Upper lobe of left lung (tissue), 4 donors: ENCODE measurements around the gene KRTCAP2.
A peak's percentile ranks its signal among the peaks of the same experiment; 100 is the strongest.

ENCODE experiments used
- CTCF ChIP-seq, 6 experiments: fragments of 450-650 bp in 4 of 6; fragments of 200-600 bp in 2 of 6; sonication (generic) in 2 of 6; IDR thresholded peaks; one replicate each; pipeline ENCODE4 v1.5.1; 2016 to 2019; ENCODE audit warnings: antibody characterized with exemption in 6 of 6
- EP300 ChIP-seq, 4 donors: sonication (generic); formaldehyde crosslinking; IDR thresholded peaks; one replicate each; pipeline ENCODE4 v1.5.1; 2017; ENCODE audit warnings: antibody characterized with exemption in 4 of 4, control low read depth in 2 of 4
- POLR2A ChIP-seq, 4 donors: fragments of 450-650 bp; IDR thresholded peaks; one replicate each; pipeline ENCODE4 v1.5.1; 2016 to 2017; ENCODE audit warnings: antibody characterized with exemption in 4 of 4, mild to moderate bottlenecking in 2 of 4
- POLR2AphosphoS5 ChIP-seq, 2 donors: sonication (generic); formaldehyde crosslinking; IDR thresholded peaks; one replicate each; pipeline ENCODE4 v1.5.1; 2017; ENCODE audit warnings: antibody characterized with exemption in 2 of 2

- peak; percentile 98 to 99 (median 98) for TF ChIP-seq CTCF (IDR thresholded peaks at IDR 0.05)
- TF ChIP-seq POLR2A (IDR thresholded peaks at IDR 0.05) = peak in 2 of 4 donors; percentile 48 to 73
- peak in 3 of 4 donors; percentile 34 to 79 (median 77) for TF ChIP-seq EP300 (IDR thresholded peaks at IDR 0.05)
- TF ChIP-seq POLR2AphosphoS5 (IDR thresholded peaks at IDR 0.05) = peak; percentile 60 to 71
Measured at GRCh38 chr1:155193275-155193990, 20.3 kb upstream of the KRTCAP2 start.
